ENCODE results near the gene ANXA11. TPM values are rescaled to one million over a fixed set of nuclear protein-coding genes. Genes with fewer than 3 reads are reported as not detected.
"Not testable (repeated sequence)": the region's sequence is repeated elsewhere in the genome, so short reads cannot be mapped to it uniquely, and the experiment has no call there.

Gene ANXA11
- total and polyA plus RNA-seq, 3 donors from 2014 or later: 46.5 to 116 (median 64.0) TPM

- 74 to 80% methylated on average over 2 of the region's 2 CpGs for WGBS, 2 donors
- no peak for DNase-seq
- TF ChIP-seq POLR2A (IDR thresholded peaks at IDR 0.05): no peak
- TF ChIP-seq, protein P1, sequence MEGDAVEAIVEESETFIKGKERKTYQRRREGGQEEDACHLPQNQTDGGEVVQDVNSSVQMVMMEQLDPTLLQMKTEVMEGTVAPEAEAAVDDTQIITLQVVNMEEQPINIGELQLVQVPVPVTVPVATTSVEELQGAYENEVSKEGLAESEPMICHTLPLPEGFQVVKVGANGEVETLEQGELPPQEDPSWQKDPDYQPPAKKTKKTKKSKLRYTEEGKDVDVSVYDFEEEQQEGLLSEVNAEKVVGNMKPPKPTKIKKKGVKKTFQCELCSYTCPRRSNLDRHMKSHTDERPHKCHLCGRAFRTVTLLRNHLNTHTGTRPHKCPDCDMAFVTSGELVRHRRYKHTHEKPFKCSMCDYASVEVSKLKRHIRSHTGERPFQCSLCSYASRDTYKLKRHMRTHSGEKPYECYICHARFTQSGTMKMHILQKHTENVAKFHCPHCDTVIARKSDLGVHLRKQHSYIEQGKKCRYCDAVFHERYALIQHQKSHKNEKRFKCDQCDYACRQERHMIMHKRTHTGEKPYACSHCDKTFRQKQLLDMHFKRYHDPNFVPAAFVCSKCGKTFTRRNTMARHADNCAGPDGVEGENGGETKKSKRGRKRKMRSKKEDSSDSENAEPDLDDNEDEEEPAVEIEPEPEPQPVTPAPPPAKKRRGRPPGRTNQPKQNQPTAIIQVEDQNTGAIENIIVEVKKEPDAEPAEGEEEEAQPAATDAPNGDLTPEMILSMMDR (IDR thresholded peaks at IDR 0.05): no peak
- no peaks in the 10 kb centered on the region for H3K27me3 ChIP-seq
- intact Hi-C loops (cut with DNase I; ENCODE audit: low total_unique reads): loop anchor here (10.0 kb wide), 1 partner anchor 74 kb away; no protein-coding TSS in a partner anchor
- no peaks in the 10 kb centered on the region for H3K36me3 ChIP-seq (ENCODE audit: low read depth, missing control alignments)
- H3K27ac ChIP-seq: no peak overlapping the region
- no peak overlapping the region for H3K4me3 ChIP-seq
- no peaks in the 10 kb centered on the region for H3K9me3 ChIP-seq
- peaks cover 18% of the 10 kb centered on the region for H3K4me1 ChIP-seq
Measured at GRCh38 chr10:80139265-80139664, 66.1 kb downstream of the ANXA11 start.

- peak overlapping the region in 1 of 2 donors; percentile 85 for H3K27ac ChIP-seq
- peaks cover 16% of the 10 kb centered on the region for H3K4me1 ChIP-seq
- no peak for DNase-seq
- intact Hi-C loops (cut with DNase I; ENCODE audit: low total_unique reads): loop anchor here (10.0 kb wide), 1 partner anchor 73 kb away; no protein-coding TSS in a partner anchor
- TF ChIP-seq, protein P1 (IDR thresholded peaks at IDR 0.05): no peak
- TF ChIP-seq POLR2A (IDR thresholded peaks at IDR 0.05): no peak
- H3K9me3 ChIP-seq: no peaks in the 10 kb centered on the region
- H3K4me3 ChIP-seq: no peak overlapping the region
- no peaks in the 10 kb centered on the region for H3K27me3 ChIP-seq
- 47 to 57% methylated on average over 4 of the region's 4 CpGs for WGBS, 2 donors
- H3K36me3 ChIP-seq (ENCODE audit: low read depth, missing control alignments): no peaks in the 10 kb centered on the region
Measured at GRCh38 chr10:80137920-80138319, 67.4 kb downstream of the ANXA11 start.

- peak overlapping the region; percentile 34 to 85 for H3K27ac ChIP-seq
- H3K9me3 ChIP-seq: no peaks in the 10 kb centered on the region
- H3K4me1 ChIP-seq: peaks cover 18% of the 10 kb centered on the region
- WGBS, 2 donors: 57 to 67% methylated on average over 10 to 14 of the region's 14 CpGs
- TF ChIP-seq, protein P1 (IDR thresholded peaks at IDR 0.05): no peak
- TF ChIP-seq POLR2A (IDR thresholded peaks at IDR 0.05): no peak
- no peaks in the 10 kb centered on the region for H3K36me3 ChIP-seq (ENCODE audit: low read depth, missing control alignments)
- no peak overlapping the region for H3K4me3 ChIP-seq
- intact Hi-C loops (cut with DNase I; ENCODE audit: low total_unique reads): loop anchor here (10.0 kb wide), 1 partner anchor 72 kb away; no protein-coding TSS in a partner anchor
- H3K27me3 ChIP-seq: no peaks in the 10 kb centered on the region
- peak; percentile 64 for DNase-seq
Measured at GRCh38 chr10:80137031-80137862, 68.1 kb downstream of the ANXA11 start.

- intact Hi-C loops (cut with DNase I; ENCODE audit: low total_unique reads): loop anchor here (10.0 kb wide), 1 partner anchor 71 kb away; no protein-coding TSS in a partner anchor
- H3K4me1 ChIP-seq: peaks cover 20% of the 10 kb centered on the region
- peak; percentile 75 for DNase-seq
- H3K4me3 ChIP-seq: no peak overlapping the region
- 49 to 55% methylated on average over 6 to 8 of the region's 8 CpGs for WGBS, 2 donors
- H3K9me3 ChIP-seq: no peaks in the 10 kb centered on the region
- TF ChIP-seq, protein P1 (IDR thresholded peaks at IDR 0.05): no peak
- TF ChIP-seq POLR2A (IDR thresholded peaks at IDR 0.05): no peak
- H3K27me3 ChIP-seq: no peaks in the 10 kb centered on the region
- H3K27ac ChIP-seq: peak overlapping the region in 1 of 2 donors; percentile 85
- no peaks in the 10 kb centered on the region for H3K36me3 ChIP-seq (ENCODE audit: low read depth, missing control alignments)
Measured at GRCh38 chr10:80136134-80136571, 69.2 kb downstream of the ANXA11 start.

- Histone ChIP-seq H3K4me1 (peaks cover 20% of the 10 kb centered on the region), H3K27ac (peak overlapping the region in 1 of 2 donors; percentile 80)
- WGBS, 2 donors: 57 to 64% methylated on average over 9 of the region's 9 CpGs
- H3K9me3 ChIP-seq; DNase-seq; H3K36me3 ChIP-seq (ENCODE audit: low read depth, missing control alignments); H3K4me3 ChIP-seq; H3K27me3 ChIP-seq: not testable (repeated sequence)
- intact Hi-C loops (cut with DNase I; ENCODE audit: low total_unique reads): loop anchor here (10.0 kb wide), 1 partner anchor 69 kb away; no protein-coding TSS in a partner anchor
Measured at GRCh38 chr10:80133687-80134086, 71.7 kb downstream of the ANXA11 start.

Data from testis (tissue), 3 donors.